Activated CD8-positive, alpha-beta memory T cell treated with anti-CD3 and anti-CD28 coated beads, Interleukin-2, amount 10 ng/mL, durations not matched to agents 7 days and 5 days (primary cell): ENCODE results near the gene CETP. TPM values are rescaled to one million over a fixed set of nuclear protein-coding genes. Genes with fewer than 3 reads are reported as not detected.
A peak's percentile ranks its signal among the peaks of the same experiment; 100 is the strongest.
"Not testable (repeated sequence)": the region's sequence is repeated elsewhere in the genome, so short reads cannot be mapped to it uniquely, and the experiment has no call there.

Source experiments
- ATAC-seq: fragments of 150-1000 bp; cut with Tn5 transposase; one replicate; pipeline ENCODE4 v1.10.0; 2021; ENCODE audit warnings: moderate library complexity
- CTCF ChIA-PET: fragments of 350-600 bp; sonication (Branson Sonifier 250); formaldehyde crosslinking; loops from one replicate; lab custom pipeline; 2021; ENCODE audit warnings: antibody characterized with exemption; lab: Charles Lee
- DNase-seq: peaks from one replicate; pipeline ENCODE4 v3.0.0-alpha.2; 2020
- H3K27ac Mint-ChIP-seq: one replicate; pipeline ENCODE4 v1.8.0; 2021; ENCODE audit warnings: mild to moderate bottlenecking, mixed read lengths
- H3K27me3 Mint-ChIP-seq: one replicate; pipeline ENCODE4 v1.8.0; 2021; ENCODE audit warnings: mixed read lengths
- H3K36me3 Mint-ChIP-seq: one replicate; pipeline ENCODE4 v1.8.0; 2021; ENCODE audit warnings: mild to moderate bottlenecking, mixed read lengths
- H3K4me1 Mint-ChIP-seq: one replicate; pipeline ENCODE4 v1.8.0; 2021; ENCODE audit warnings: mixed read lengths
- H3K4me3 Mint-ChIP-seq: one replicate; pipeline ENCODE4 v1.8.0; 2021; ENCODE audit warnings: mild to moderate bottlenecking, moderate library complexity, mixed read lengths
- H3K9me3 Mint-ChIP-seq: one replicate; pipeline ENCODE4 v1.8.0; 2022; ENCODE audit warnings: low read depth, mixed read lengths
- total RNA-seq, 2 experiments: library from RNA; stranded (reverse); gene quantifications; one replicate each; pipeline ENCODE4 v1.2.3, GENCODE V29; 2021

CETP gene
- total RNA-seq, 2 experiments from 2014 or later, result not detected

GRCh38 chr16:56930486-56931270 is 31.1 kb upstream of the CETP start:
- H3K9me3 Mint-ChIP-seq, result no peaks in the 10 kb centered on the region
- DNase-seq (no peak), ATAC-seq (no peak)
- H3K4me1 Mint-ChIP-seq, result peaks cover 27% of the 10 kb centered on the region
- H3K36me3 Mint-ChIP-seq, result peaks cover 30% of the 10 kb centered on the region
- H3K27me3 Mint-ChIP-seq, result no peaks in the 10 kb centered on the region
- no peak overlapping the region for H3K4me3 Mint-ChIP-seq
- CTCF ChIA-PET, result interaction anchor here (0.5 to 2.4 kb wide), 5 partner anchors 12 to 255 kb away, joined by 3 to 8 read pairs (median 4); partner anchors contain the start of genes PSME3IP1 and RSPRY1
- peak overlapping the region; percentile 98 for H3K27ac Mint-ChIP-seq

GRCh38 chr16:56931271-56931891 is 30.4 kb upstream of the CETP start:
- peaks cover 36% of the 10 kb centered on the region for H3K36me3 Mint-ChIP-seq
- no peak for DNase-seq
- peak overlapping the region; percentile 98 for H3K27ac Mint-ChIP-seq
- peaks cover 34% of the 10 kb centered on the region for H3K4me1 Mint-ChIP-seq
- CTCF ChIA-PET, result interaction anchor here (0.5 to 2.4 kb wide), 6 partner anchors 13 to 255 kb away, joined by 3 to 8 read pairs (median 4); partner anchors contain the start of genes PSME3IP1 and RSPRY1
- H3K9me3 Mint-ChIP-seq, result no peaks in the 10 kb centered on the region
- no peak for ATAC-seq
- peak overlapping the region; percentile 92 for H3K4me3 Mint-ChIP-seq
- H3K27me3 Mint-ChIP-seq, result no peaks in the 10 kb centered on the region

- peak within 1 kb of the TSS; percentile 98 for H3K27ac Mint-ChIP-seq
- no peaks in the 10 kb centered on the region for H3K9me3 Mint-ChIP-seq
- H3K36me3 Mint-ChIP-seq, result peaks cover 43% of the 10 kb centered on the region
- H3K27me3 Mint-ChIP-seq, result no peaks in the 10 kb centered on the region
- CTCF ChIA-PET, result interaction anchor here (1.0 to 2.4 kb wide), 3 partner anchors 13 to 65 kb away, joined by 4 to 8 read pairs (median 5); no protein-coding TSS in a partner anchor
- peak within 1 kb of the TSS; percentile 92 for H3K4me3 Mint-ChIP-seq
- ATAC-seq (peak; percentile 93), DNase-seq (peak; percentile 99)
- peaks cover 41% of the 10 kb centered on the region for H3K4me1 Mint-ChIP-seq
Measured at GRCh38 chr16:56931892-56932720, 29.6 kb upstream of the CETP start, which contains the start of gene HERPUD1. HERPUD1 (plus strand) TSS chr16:56932142; CDS start chr16:56932245, 103 bp downstream.

DNA sequence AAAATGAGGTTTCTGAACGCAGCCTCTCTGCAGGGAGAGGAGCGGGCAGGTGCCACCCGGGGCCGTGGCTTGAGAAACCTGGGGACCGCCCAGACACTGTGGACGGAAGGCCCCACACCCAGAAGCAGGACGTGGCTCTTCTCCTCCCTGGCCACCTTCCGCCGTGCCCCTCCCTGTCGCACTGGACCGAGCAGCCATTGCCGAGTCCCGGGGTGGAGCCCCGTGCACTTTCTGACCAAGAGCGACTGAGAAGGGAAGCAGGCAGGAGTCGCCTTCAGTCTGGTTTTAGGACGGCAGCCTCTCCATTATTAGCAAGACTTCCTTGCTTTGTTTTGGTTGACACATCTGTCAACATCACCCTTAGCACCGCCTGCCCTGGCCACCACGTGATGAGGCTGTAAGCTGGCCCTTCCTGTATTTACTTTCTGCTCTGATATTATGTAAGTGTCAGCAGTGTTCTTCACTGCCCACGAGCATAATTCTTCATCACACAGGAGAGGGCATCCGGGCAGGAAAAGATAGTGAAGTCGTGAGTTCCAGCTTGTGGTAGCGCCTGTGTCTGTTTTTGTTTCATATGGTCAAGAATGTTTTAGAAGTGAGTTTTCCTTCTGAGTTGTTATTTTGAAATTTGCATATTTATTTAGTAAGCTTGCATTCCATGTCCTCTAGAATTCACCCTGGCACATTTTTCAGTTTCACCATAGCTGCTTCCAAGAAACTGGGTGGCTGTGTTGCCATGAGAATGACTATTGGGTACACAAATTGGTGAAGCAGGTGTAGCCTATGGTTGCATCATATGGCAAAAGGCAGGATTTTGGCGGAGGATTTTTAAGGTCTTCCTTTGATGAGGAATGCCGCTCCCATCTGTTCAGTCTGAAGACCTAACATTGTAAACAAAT is 28.8 kb upstream of the CETP start:
- CTCF ChIA-PET, result interaction anchor here (1.0 to 2.4 kb wide), 6 partner anchors 9 to 66 kb away, joined by 3 to 8 read pairs (median 4); no protein-coding TSS in a partner anchor
- peak; percentile 16 for ATAC-seq

GRCh38 chr16:56933828-56934598 is 27.7 kb upstream of the CETP start:
- Mint-ChIP-seq H3K36me3 (peaks cover 58% of the 10 kb centered on the region), H3K4me1 (peaks cover 58% of the 10 kb centered on the region), H3K9me3 (no peaks in the 10 kb centered on the region), H3K27me3 (no peaks in the 10 kb centered on the region), H3K27ac (peak overlapping the region; percentile 98), H3K4me3 (peak overlapping the region; percentile 92)
- DNase-seq (no peak), ATAC-seq (no peak)
- CTCF ChIA-PET, result interaction anchor here (0.7 to 1.8 kb wide), 7 partner anchors 8 to 172 kb away, joined by 3 to 6 read pairs (median 4); no protein-coding TSS in a partner anchor

More for the DNA sequence above, 28.8 kb upstream of the CETP start:
- Mint-ChIP-seq H3K4me1 (peaks cover 48% of the 10 kb centered on the region), H3K4me3 (peak overlapping the region; percentile 92), H3K27me3 (no peaks in the 10 kb centered on the region), H3K36me3 (peaks cover 49% of the 10 kb centered on the region), H3K9me3 (no peaks in the 10 kb centered on the region), H3K27ac (peak overlapping the region; percentile 98)
- peak; percentile 75 for DNase-seq

DNA sequence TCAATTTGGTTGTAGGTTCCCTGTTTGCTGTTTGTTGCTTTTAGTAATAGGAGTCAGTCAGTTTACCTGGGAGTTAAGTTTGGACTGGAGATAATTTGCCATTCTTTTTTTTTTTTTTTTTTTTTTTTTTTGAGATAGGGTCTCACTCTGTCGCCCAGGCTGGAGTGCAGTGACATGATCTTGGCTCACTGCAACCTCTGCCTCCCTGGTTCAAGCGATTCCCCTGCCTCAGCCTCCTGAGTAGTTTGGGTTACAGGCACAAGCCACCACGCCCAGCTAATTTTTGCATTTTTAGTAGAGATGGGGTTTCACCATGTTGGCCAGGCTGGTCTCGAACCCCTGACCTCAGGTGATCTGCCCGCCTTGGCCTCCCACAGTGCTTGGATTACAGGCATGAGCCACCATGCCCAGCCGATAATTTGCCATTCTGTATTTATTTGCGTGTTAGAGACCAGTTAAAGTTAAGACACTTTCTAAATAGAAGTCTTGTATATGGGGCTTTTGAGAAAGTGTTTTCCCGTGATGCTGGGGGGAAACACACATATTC is 27.1 kb upstream of the CETP start:
- peak overlapping the region; percentile 98 for H3K27ac Mint-ChIP-seq
- H3K27me3 Mint-ChIP-seq, ATAC-seq, H3K9me3 Mint-ChIP-seq, DNase-seq: not testable (repeated sequence)
- H3K36me3 Mint-ChIP-seq, result peaks cover 65% of the 10 kb centered on the region
- H3K4me3 Mint-ChIP-seq, result peak overlapping the region; percentile 92
- peaks cover 65% of the 10 kb centered on the region for H3K4me1 Mint-ChIP-seq
- CTCF ChIA-PET, result interaction anchor here (0.7 to 1.8 kb wide), 5 partner anchors 16 to 173 kb away, joined by 3 to 6 read pairs (median 4); no protein-coding TSS in a partner anchor

DNA sequence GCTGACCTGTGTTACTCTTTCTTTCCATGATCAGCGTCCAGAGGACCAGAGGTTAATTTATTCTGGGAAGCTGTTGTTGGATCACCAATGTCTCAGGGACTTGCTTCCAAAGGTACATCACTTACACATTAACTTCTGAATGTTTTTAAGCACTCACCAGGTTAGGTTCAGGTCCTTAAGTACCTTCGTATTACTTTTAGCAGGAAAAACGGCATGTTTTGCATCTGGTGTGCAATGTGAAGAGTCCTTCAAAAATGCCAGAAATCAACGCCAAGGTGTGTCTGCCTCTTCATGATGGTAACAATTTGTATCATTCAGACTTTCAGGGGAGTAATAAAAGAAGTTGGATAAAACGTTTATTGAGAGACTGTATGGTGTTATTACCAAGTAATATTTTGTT is 26.5 kb upstream of the CETP start:
- no peaks in the 10 kb centered on the region for H3K27me3 Mint-ChIP-seq
- DNase-seq, result no peak
- peaks cover 70% of the 10 kb centered on the region for H3K36me3 Mint-ChIP-seq
- peaks cover 70% of the 10 kb centered on the region for H3K4me1 Mint-ChIP-seq
- ATAC-seq, result no peak
- H3K9me3 Mint-ChIP-seq, result no peaks in the 10 kb centered on the region
- H3K27ac Mint-ChIP-seq, result peak overlapping the region; percentile 81
- CTCF ChIA-PET, result interaction anchor here (1.0 to 1.4 kb wide), 2 partner anchors 15 to 142 kb away, joined by 3 to 4 read pairs; no protein-coding TSS in a partner anchor
- peak overlapping the region; percentile 92 for H3K4me3 Mint-ChIP-seq

DNA sequence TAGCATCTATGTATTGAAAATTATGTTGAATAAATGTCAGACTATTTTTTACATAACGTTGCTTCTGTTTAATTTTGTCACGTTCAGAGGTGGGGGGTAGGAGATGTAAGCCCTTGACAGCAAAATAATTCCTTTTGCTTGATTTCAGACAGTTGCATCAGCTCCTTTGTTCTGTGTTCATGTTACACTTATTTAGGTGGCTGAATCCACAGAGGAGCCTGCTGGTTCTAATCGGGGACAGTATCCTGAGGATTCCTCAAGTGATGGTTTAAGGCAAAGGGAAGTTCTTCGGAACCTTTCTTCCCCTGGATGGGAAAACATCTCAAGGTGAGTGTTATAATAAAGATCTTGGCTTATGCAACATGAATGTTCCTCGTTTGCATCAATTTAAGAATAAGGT is 25.3 kb upstream of the CETP start:
- no peak for DNase-seq
- H3K9me3 Mint-ChIP-seq, result no peaks in the 10 kb centered on the region
- no peak for ATAC-seq
- peak overlapping the region; percentile 60 for H3K27ac Mint-ChIP-seq
- H3K4me1 Mint-ChIP-seq, result peaks cover 69% of the 10 kb centered on the region
- no peaks in the 10 kb centered on the region for H3K27me3 Mint-ChIP-seq
- CTCF ChIA-PET, result interaction anchor here (1.3 to 3.9 kb wide), 2 partner anchors 15 to 73 kb away, joined by 6 to 26 read pairs; no protein-coding TSS in a partner anchor
- peak overlapping the region; percentile 38 for H3K4me3 Mint-ChIP-seq
- H3K36me3 Mint-ChIP-seq, result peaks cover 80% of the 10 kb centered on the region

- Mint-ChIP-seq H3K27ac (peak overlapping the region; percentile 61), H3K27me3 (no peaks in the 10 kb centered on the region), H3K4me3 (peak overlapping the region; percentile 35), H3K4me1 (peaks cover 73% of the 10 kb centered on the region), H3K36me3 (peaks cover 84% of the 10 kb centered on the region), H3K9me3 (no peaks in the 10 kb centered on the region)
- CTCF ChIA-PET, result interaction anchor here (0.7 to 3.9 kb wide), 3 partner anchors 15 to 74 kb away, joined by 3 to 26 read pairs (median 6); no protein-coding TSS in a partner anchor
- no peak for ATAC-seq
- DNase-seq, result no peak
Measured at GRCh38 chr16:56936950-56937349, 24.8 kb upstream of the CETP start.

- Mint-ChIP-seq H3K27me3 (no peaks in the 10 kb centered on the region), H3K4me1 (peaks cover 92% of the 10 kb centered on the region), H3K9me3 (no peaks in the 10 kb centered on the region), H3K27ac (peak overlapping the region; percentile 93), H3K4me3 (peak overlapping the region; percentile 69), H3K36me3 (peaks cover 88% of the 10 kb centered on the region)
- peak; percentile 91 for DNase-seq
- peak; percentile 80 for ATAC-seq
- CTCF ChIA-PET, result interaction anchor here (0.5 to 3.9 kb wide), 6 partner anchors 13 to 513 kb away, joined by 3 to 26 read pairs (median 4); no protein-coding TSS in a partner anchor
Measured at GRCh38 chr16:56938664-56939513, 22.9 kb upstream of the CETP start.
